Measurements from ENCODE around the gene PRAF2.

Gene PRAF2

GRCh38 chrX:49071877-49072711 is 1.7 kb downstream of the PRAF2 start:
- FAIRE-seq, result no peak

DNA sequence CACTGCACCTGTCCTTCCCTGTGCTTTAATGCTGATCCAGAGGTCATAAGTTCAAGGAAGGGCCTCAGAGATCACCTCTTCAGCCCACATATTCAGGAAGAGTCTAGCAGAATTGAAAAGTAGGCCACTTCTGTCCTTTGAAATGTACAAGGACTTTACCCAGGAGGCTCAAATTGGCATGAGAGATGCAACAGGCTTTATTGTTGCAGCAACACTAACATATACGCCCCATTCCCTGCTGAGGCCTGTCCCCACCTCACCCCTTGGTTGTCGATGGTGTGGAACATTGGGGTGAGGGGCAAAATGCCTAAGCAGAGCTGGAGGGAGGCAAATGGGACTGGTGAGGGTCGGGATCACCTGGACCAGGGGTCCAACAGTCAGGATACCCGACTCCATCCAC is 2.8 kb downstream of the PRAF2 start:
- FAIRE-seq, result no peak

GRCh38 chrX:49069038-49069437 is 4.8 kb downstream of the PRAF2 start:
- no peak for FAIRE-seq

GRCh38 chrX:49067285-49068120 is 6.3 kb downstream of the PRAF2 start:
- FAIRE-seq, result no peak

DNA sequence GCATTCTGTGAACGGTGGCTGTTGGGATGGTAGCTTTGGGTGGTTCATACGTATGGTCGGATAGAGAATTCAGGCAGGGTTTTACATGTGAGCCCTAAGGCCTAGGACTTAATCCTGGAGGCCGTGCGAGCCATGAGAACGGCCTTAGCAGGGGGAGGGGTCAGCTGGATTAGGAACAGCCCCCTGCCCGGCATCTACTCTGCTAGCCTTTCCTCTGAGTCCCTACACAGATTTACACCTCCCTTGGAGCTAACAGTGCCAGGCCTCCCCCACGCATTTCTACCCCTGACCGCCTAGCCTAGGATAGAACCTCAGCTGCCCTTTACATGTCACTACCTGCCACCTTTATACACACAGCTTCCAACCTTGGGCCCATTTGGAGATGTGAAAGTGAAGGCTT is 7.1 kb downstream of the PRAF2 start:
- FAIRE-seq, result no peak

DNA sequence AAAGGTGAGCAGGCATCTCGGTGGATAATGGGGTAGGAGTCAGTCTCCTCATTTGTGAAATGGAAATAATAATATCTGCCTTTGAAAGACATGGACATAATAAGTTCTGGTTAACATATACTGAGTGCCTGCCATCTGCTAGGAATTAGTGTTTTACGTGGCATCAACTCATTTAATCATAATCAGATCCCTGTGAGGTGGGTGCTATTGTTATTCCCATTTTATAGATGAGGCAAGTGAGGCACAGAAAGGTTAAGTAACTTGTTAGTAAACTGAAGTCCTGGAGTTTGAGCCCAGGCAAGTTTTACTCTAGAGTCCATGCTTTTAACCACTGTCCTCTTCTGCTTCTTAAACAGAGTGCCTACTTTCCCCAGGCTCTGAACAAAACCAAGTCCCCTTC is 7.5 kb downstream of the PRAF2 start:
- FAIRE-seq, result no peak

GRCh38 chrX:49064735-49065134 is 9.1 kb downstream of the PRAF2 start:
- no peak for FAIRE-seq

GRCh38 chrX:49064303-49064702 is 9.5 kb downstream of the PRAF2 start:
- FAIRE-seq, result no peak

- no peak for FAIRE-seq
These were observed 10.1 kb downstream of the PRAF2 start for GRCh38 chrX:49063715-49064114.

DNA sequence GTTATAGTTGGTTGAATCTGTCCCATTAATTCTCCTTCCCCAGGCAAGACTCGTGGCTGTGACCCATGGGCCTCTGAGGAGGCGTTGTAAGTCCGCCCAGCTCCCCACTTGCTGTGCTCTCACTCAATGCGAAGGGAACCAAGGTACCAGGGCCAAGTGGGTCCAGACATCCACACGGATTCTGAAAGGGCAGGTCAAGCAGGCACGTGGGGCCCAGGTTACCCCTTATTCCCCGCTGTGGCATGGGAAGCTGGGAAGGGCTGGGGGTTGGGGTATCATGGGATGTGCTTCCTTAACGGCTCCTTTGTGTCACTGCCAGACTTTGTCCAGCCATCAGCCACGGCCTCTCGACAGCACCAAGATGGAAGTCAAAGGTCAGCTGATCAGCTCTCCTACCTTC is 11.9 kb downstream of the PRAF2 start:
- no peak for FAIRE-seq

DNA sequence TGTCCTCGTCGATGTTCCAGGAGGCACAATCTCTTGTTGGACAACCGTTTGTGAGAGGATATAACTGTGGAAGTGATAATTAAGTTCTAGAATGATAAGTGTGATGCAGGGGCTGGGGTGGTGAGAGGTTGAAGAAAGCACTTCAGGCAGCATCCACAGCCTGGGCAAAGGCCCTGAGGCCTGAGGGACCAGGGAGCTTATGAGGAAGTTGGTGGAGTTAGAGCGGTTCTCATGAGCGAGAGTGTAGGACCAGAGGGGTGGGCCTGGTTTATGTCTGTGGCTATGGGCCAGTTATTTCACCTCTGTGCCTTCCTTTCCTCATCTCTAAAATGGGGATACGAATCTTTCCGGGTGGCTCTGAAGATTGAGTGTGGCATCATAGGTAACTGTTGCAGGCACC is 12.3 kb downstream of the PRAF2 start:
- no peak for FAIRE-seq

DNA sequence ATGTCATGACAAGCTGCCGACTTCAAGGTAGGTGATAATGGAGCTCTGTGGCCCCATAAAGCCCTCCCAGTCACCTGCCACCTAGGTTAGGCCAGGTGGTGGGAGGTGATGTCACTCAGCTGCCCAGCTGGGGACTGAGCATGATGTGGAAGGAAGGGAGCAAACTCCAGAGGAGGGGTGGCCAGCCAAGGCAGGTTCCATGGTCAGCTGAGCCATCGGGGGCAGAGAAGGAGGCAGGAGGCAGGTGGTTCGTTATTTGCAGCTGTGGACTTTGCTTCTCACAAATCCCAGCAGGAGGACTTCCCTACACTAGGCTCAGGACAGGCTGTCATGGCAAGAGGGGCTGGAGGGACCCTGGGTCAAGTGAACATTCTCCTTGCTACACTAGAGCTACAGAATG is 12.9 kb downstream of the PRAF2 start:
- no peak for FAIRE-seq

DNA sequence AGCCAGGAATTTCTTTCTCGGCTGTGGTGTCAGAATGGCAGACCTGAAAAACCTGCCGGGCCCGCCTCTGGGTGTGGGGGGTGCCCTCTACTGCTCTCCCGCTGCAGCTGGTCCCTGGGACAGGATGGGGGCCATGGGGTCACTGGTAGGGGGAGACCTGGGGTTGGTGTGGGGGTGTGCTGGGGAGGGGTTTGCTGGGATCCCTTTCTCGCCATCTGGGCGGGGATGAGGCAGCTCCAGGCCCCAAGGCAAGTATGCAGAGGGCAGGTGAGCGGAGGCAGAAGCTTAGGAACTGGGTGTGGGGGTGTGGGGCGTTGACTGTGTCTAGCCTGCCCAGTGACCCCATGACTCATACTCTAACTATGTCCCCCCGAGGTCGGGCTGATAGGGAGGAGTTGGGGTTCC is 14.1 kb downstream of the PRAF2 start:
- no peak for FAIRE-seq

- no peak for FAIRE-seq
These were observed 14.6 kb downstream of the PRAF2 start for GRCh38 chrX:49059201-49059600.

DNA sequence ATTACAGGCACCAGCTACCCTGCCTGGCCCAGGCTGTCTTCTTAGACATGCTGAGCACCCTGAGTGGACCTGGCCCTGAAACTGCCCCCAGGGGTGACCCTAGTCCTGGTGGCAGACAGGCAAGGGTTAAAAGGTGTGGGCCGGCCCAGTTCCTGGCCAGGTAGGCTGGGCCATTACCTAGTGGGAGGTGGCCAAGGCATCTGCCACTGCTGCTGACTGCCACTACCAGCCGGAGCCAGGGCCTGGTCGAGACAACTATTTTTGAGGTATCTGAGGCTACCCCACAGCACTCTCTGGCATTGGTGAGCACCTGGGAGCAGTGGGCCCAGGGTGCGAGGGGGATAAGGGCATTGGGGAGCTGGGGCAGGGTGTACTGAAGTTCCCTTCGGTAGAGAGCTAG is 15.0 kb downstream of the PRAF2 start, which contains the start of gene CCDC120:
TSS of gene CCDC120 (plus strand) at position 206 of the 400 bp plus-strand sequence. CDS start 3,043 bp downstream, outside the sequence.
- FAIRE-seq, result no peak

DNA sequence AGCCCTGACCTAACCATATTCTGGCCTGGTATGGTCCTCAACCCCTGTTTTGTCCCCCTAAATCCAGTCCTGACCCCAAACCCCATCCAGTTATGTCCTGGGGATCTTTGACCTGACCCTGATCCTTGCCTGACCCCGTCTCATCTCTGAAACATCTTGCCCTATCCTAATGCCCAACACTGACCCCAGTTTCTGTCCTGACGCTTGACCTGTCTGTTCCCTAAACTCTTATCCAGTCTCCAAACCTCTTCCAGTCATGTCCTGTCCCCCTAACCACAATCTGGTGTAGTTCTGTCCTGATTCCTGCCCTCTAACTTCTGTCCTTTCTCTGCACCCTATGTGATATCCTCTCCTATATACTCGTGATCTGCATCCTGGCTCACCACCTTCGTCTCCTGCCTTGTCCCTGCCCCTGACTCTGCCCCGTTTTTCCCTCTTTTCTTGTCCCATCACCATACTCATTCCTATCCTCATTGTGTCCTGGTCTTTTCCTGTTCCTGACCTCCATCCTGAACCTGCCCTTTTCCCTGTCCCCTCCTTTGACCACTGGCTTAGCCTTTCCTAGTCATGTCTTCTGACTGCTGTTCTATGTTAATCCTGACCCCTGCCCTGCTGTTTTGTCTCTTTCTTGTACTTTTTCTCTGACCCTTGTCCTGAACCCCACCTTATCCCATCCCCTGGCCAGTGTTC is 19.6 kb downstream of the PRAF2 start:
- FAIRE-seq, result no peak

DNA sequence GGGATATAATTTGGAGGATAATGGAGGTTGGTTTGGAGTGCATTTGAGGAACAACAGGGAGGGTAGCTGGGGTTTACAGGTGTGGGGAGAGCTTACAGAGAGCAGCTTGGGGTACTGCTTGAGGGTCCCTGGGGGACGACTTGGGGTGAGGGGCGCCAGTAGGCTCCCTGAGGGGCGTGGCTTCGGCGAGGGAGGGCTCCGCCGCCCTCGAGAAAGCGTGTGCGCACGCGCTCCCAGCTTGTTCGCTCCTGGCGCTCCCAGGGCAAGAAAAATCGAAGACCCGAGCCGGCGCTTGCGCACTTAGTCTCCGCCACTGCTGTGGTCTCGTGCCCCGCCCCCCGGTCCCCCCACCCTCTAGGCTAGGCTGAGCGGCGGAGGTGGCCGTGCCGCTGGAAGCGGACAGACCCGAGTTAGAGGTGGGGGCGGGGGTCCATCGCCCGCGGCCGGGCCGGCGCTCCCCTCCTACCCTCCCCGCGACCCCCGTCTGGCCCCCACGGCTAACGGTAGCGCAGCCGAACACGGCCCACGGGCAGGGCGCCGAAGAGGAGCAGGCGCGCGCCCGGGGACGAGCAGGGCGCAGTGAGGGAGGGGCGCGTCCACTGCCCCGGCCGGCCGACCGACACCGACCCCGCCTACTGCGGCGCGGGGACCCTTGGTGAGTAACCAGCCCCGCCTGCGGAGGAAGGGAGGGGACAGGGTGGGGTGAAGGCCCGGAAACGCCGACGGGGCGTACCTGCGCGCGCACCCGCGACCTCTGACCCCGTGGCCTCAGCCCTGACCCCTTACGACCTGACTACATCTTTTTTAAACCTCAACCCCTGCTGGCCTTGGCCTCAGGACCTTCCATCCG is 20.4 kb downstream of the PRAF2 start:
- no peak for FAIRE-seq

GRCh38 chrX:49043987-49044281 is 29.9 kb downstream of the PRAF2 start:
- no peak for FAIRE-seq

DNA sequence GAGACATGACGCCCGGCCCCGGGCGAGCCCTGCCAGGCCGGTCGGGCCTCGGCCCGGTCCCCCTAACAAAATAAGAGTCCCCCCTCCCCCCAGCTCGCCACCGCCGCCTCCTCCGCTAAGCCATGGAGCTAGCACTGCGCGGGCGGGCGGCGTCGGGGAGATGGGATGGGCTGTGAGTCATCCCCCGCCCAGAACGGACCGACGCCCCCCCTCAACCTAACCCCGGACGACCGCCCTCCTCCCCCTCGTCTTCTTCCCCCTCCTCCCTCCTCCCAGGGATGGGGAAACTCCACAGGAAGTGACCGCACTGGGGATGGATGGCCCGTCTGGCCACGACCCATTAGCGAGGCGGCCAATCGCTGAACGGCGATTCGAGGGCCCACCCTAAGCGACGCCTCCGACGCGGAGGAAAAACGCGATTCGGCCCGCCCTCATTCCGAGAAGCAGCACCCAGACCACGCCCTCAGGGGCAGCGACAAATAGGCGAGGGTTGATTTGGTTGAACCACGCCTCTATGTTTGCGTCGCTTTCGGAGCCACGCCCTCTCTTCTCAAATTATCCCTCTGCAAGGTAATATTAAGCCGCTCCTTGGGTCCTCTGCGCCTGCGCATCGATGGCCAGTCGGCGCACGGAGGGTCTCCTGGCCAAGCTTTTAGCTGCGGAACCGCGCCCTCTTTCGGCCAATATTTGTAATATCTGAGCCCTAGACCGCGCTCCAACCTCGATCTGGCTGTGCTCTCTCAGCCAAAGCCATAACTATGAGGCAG is 30.4 kb downstream of the PRAF2 start, which contains the start of gene TFE3:
TSS of gene TFE3 (minus strand) at position 138 of the 767 bp plus-strand sequence. CDS start at position 7, 131 bp downstream.
- FAIRE-seq, result peak; percentile 98

GRCh38 chrX:49042581-49043219 is 31.1 kb downstream of the PRAF2 start:
- no peak for FAIRE-seq

All from colon (tissue), 2 donors.